ENCODE results near the gene KRTAP12-3.
"Not testable (repeated sequence)": the region's sequence is repeated elsewhere in the genome, so short reads cannot be mapped to it uniquely, and the experiment has no call there.

Gene KRTAP12-3

DNA sequence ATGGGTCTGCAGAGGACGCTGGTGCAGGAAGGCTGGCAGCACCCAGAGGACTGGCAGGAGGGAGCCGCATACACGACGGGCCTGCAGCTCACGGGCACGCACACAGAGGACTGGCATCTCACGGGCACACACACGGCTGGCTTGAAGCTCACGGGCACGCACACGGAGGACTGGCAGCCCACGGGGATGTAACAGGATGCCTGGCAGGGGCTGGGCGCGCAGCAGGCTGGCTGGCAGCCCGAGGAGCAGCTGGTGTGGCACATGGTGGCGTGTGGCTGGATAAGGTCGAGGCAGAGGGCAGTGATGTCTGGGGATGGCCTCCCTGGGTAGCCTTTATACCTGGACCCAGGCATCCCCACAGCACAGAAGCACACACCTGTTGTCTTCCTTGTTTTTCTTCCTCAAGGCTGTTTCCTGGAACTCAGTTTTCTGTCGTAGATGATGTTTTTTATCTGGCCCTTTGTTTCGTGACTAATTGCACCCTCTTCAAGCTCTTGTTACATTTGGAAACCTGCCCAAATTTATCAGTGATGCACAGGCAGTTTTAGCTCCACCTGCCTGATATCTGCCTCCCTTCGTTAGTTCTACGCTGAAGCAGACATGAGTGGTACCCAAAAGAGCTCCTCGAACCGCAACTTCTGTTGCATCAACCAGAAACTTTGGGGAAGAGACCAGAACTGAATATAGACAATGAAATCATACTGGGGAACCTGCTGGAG, 24.3 kb downstream of the KRTAP12-3 start, which contains the start of gene KRTAP12-1:
TSS of gene KRTAP12-1 (minus strand) at position 303 of the 719 bp plus-strand sequence. CDS start at position 263, 40 bp downstream.
- Mint-ChIP-seq H3K27me3 (peaks cover 4% of the 10 kb centered on the region), H3K36me3 (ENCODE audit: low read depth) (no peaks in the 10 kb centered on the region), H3K4me1 (ENCODE audit: low read depth) (peaks cover 10% of the 10 kb centered on the region), H3K4me3 (no peak within 1 kb of the TSS), H3K9me3 (no peaks in the 10 kb centered on the region), H3K27ac (no peak within 1 kb of the TSS)

GRCh38 chr21:44682580-44683151, 24.9 kb downstream of the KRTAP12-3 start:
- no peaks in the 10 kb centered on the region for H3K36me3 Mint-ChIP-seq (ENCODE audit: low read depth)
- peaks cover 10% of the 10 kb centered on the region for H3K4me1 Mint-ChIP-seq (ENCODE audit: low read depth)
- H3K27ac Mint-ChIP-seq = no peak overlapping the region
- H3K27me3 Mint-ChIP-seq = peaks cover 4% of the 10 kb centered on the region
- no peak overlapping the region for H3K4me3 Mint-ChIP-seq
- no peaks in the 10 kb centered on the region for H3K9me3 Mint-ChIP-seq

- Mint-ChIP-seq H3K4me3 (no peak overlapping the region), H3K9me3 (no peaks in the 10 kb centered on the region), H3K36me3 (ENCODE audit: low read depth) (no peaks in the 10 kb centered on the region), H3K27ac (no peak overlapping the region), H3K27me3 (peaks cover 4% of the 10 kb centered on the region), H3K4me1 (ENCODE audit: low read depth) (peaks cover 10% of the 10 kb centered on the region)
Observed at GRCh38 chr21:44684077-44684476, 26.3 kb downstream of the KRTAP12-3 start.

- H3K27me3 Mint-ChIP-seq = peaks cover 4% of the 10 kb centered on the region
- H3K36me3 Mint-ChIP-seq (ENCODE audit: low read depth) = no peaks in the 10 kb centered on the region
- peaks cover 10% of the 10 kb centered on the region for H3K4me1 Mint-ChIP-seq (ENCODE audit: low read depth)
- no peaks in the 10 kb centered on the region for H3K9me3 Mint-ChIP-seq
- H3K27ac Mint-ChIP-seq = no peak overlapping the region
- no peak overlapping the region for H3K4me3 Mint-ChIP-seq
Observed at GRCh38 chr21:44684483-44684882, 26.8 kb downstream of the KRTAP12-3 start.

- H3K36me3 Mint-ChIP-seq (ENCODE audit: low read depth); H3K27me3 Mint-ChIP-seq; H3K9me3 Mint-ChIP-seq; H3K27ac Mint-ChIP-seq; H3K4me3 Mint-ChIP-seq: not testable (repeated sequence)
- H3K4me1 Mint-ChIP-seq (ENCODE audit: low read depth) = peaks cover 10% of the 10 kb centered on the region
Observed at GRCh38 chr21:44685050-44685449, 27.3 kb downstream of the KRTAP12-3 start.

GRCh38 chr21:44686000-44686781, 28.5 kb downstream of the KRTAP12-3 start:
- H3K27me3 Mint-ChIP-seq = peaks cover 4% of the 10 kb centered on the region
- peaks cover 12% of the 10 kb centered on the region for H3K4me1 Mint-ChIP-seq (ENCODE audit: low read depth)
- no peak overlapping the region for H3K4me3 Mint-ChIP-seq
- peak overlapping the region; percentile 4 for H3K27ac Mint-ChIP-seq
- no peaks in the 10 kb centered on the region for H3K9me3 Mint-ChIP-seq
- H3K36me3 Mint-ChIP-seq (ENCODE audit: low read depth) = no peaks in the 10 kb centered on the region

GRCh38 chr21:44686843-44687561, 29.3 kb downstream of the KRTAP12-3 start:
- peaks cover 4% of the 10 kb centered on the region for H3K27me3 Mint-ChIP-seq
- H3K4me3 Mint-ChIP-seq = no peak overlapping the region
- H3K9me3 Mint-ChIP-seq = no peaks in the 10 kb centered on the region
- H3K36me3 Mint-ChIP-seq (ENCODE audit: low read depth) = no peaks in the 10 kb centered on the region
- H3K27ac Mint-ChIP-seq = no peak overlapping the region
- H3K4me1 Mint-ChIP-seq (ENCODE audit: low read depth) = peaks cover 20% of the 10 kb centered on the region

DNA sequence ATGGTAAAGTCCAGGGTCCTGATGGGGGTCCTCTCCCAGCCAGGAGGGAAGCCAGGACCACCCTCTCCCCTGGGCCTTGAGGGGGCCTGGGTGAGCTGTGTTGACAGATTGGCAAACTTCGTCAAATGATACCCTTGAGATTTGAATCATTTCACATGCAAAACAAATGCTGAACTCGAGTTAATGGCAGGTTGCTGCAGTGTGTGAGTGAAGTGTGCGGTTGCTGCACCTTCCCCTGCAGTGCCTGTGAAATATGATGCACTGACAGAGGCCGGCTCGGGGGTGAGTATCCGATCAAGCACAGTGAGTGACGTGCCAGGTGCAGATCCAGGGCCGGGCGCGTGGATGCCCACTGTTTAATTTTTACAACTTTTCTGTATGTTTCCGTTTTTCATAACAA, 29.9 kb downstream of the KRTAP12-3 start:
- Mint-ChIP-seq H3K9me3 (peaks cover 5% of the 10 kb centered on the region), H3K27ac (no peak overlapping the region), H3K36me3 (ENCODE audit: low read depth) (no peaks in the 10 kb centered on the region), H3K27me3 (peaks cover 4% of the 10 kb centered on the region), H3K4me1 (ENCODE audit: low read depth) (peaks cover 20% of the 10 kb centered on the region), H3K4me3 (no peak overlapping the region)

DNA sequence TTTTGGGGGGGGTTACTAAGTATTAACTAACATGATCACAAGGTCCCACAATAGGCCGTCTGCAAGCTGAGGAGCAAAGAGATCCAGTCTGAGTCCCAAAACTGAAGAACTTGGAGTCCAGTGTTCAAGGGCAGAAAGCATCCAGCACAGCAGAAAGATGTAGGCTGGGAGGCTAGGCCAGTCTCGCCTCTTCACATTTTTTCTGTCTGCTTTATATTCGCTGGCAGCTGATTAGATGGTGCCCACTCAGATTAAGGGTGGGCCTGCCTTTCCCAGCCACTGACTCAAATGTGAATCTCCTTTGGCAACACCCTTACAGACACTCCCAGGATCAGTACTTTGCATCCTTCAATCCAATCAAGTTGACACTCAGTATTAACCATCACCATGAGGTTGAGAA, 32.0 kb downstream of the KRTAP12-3 start:
- H3K27ac Mint-ChIP-seq; H3K27me3 Mint-ChIP-seq; H3K9me3 Mint-ChIP-seq; H3K36me3 Mint-ChIP-seq (ENCODE audit: low read depth); H3K4me3 Mint-ChIP-seq: not testable (repeated sequence)
- H3K4me1 Mint-ChIP-seq (ENCODE audit: low read depth) = peaks cover 25% of the 10 kb centered on the region

DNA sequence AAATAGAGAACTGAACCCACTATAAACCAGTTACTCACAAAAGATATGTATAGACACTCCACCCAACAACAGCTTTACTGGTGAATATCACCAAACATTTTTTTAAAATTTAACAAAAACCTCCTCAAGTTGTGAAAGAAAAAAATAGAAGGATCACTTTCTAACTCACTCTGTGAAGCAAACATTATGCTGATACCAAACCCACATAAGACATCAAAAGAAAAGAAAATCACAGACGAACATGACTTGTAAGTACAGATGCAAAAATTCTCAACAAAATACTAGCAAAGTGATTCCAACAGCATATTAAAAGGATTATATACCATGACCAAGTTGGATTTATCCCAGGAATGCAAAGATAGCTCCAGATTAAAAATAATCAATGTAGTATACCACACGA, 34.0 kb downstream of the KRTAP12-3 start:
- no peak overlapping the region for H3K27ac Mint-ChIP-seq

DNA sequence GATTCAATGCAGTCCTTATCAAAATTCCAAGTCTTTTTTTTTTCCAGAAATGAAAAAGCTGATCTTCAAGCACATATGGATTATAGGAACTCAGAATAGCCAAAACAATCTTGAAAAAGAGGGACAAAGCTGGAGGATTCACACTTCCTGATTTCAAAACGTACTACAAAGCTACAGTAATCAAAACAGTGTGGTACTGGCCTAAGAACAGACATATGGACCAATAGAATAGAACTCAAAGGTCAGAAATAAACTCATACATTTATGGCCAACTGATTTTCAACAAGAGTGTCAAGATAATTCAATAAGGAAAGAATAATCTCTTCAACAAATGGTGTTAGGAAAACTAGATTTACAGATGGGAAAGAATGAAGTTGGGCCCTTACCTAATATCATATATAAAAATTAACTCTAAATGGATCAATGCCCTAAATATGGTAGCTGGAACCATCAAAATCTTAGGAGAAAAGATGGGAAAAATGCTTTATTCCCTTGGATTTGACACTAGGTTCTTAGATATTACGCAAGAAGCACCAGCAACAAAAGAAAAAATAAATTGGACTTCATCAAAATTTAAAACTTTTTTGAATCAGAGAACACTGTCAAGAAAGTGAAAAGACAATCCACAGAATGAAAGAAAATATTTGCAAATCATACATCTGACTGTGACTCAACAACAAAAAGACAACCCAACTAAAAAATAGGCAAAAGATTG, 35.2 kb downstream of the KRTAP12-3 start:
- Mint-ChIP-seq H3K4me3 (no peak overlapping the region), H3K9me3 (peaks cover 8% of the 10 kb centered on the region), H3K27me3 (peaks cover 21% of the 10 kb centered on the region), H3K27ac (no peak overlapping the region), H3K36me3 (ENCODE audit: low read depth) (no peaks in the 10 kb centered on the region), H3K4me1 (ENCODE audit: low read depth) (peaks cover 15% of the 10 kb centered on the region)

More for the DNA sequence above, 34.0 kb downstream of the KRTAP12-3 start:
- Mint-ChIP-seq H3K4me3 (no peak overlapping the region), H3K4me1 (ENCODE audit: low read depth) (peaks cover 15% of the 10 kb centered on the region), H3K27me3 (peaks cover 10% of the 10 kb centered on the region), H3K9me3 (peaks cover 8% of the 10 kb centered on the region), H3K36me3 (ENCODE audit: low read depth) (no peaks in the 10 kb centered on the region)

DNA sequence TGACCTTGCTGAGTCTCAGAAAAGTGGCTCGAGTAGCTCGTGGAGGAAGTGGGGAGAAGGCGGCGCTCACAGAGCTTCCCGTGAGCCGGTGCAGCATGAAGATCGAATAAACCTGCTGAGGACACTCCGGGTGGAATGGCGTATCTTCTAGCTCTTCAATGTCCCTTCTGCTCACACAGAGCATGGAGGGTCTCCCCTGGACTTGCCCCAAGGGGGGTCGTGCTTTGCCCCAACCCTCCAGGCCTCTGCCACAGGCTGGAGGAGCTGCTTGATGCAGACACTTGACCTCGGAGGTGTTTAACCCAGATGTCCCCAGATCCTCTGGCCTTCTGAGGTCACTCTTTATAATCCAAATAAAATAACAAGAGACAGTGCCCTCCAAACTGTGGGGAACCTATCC, 37.0 kb downstream of the KRTAP12-3 start:
- peaks cover 8% of the 10 kb centered on the region for H3K9me3 Mint-ChIP-seq
- H3K27ac Mint-ChIP-seq = no peak overlapping the region
- H3K27me3 Mint-ChIP-seq = peaks cover 36% of the 10 kb centered on the region
- peaks cover 15% of the 10 kb centered on the region for H3K4me1 Mint-ChIP-seq (ENCODE audit: low read depth)
- no peaks in the 10 kb centered on the region for H3K36me3 Mint-ChIP-seq (ENCODE audit: low read depth)
- no peak overlapping the region for H3K4me3 Mint-ChIP-seq

DNA sequence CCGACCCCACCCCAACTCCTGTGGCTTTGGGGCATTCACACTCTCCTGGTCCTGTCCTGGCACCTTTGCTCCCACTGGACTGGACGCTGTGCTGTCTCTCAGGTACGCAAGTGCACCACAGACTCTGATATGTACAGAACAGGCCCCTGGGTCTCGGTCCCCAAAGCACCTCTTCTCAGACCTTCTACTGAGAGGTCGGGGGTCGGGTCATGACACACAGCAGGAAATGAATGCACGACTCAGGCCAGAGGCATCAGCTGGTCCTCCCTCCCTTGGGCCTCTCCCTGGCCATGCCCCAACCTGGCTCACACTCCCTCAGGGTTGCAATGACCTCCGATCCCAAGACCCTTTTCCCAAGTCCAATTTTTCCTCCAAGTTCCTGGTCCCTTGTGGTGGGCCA, 37.5 kb downstream of the KRTAP12-3 start:
- Mint-ChIP-seq H3K4me3 (no peak overlapping the region), H3K4me1 (ENCODE audit: low read depth) (peaks cover 15% of the 10 kb centered on the region), H3K9me3 (peaks cover 8% of the 10 kb centered on the region), H3K36me3 (ENCODE audit: low read depth) (no peaks in the 10 kb centered on the region), H3K27ac (no peak overlapping the region), H3K27me3 (peaks cover 40% of the 10 kb centered on the region)

DNA sequence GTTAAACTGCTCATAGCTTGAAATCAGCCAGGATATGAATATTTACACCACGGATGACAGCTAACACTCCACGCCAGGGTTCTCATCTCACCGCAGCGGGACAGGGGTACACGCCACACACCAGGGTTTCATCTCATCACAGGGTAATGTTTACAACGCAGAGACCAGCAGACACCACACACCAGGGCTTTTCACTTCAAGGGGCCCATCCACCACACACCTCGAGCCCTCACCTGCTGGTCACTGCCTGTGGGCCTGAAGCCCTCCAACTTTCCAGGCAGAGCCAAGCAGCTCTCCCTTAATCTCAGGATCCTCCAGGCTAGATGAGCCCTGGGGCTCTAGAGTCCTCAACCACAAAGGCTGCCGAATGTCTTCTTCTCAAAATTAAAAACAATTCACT, 37.9 kb downstream of the KRTAP12-3 start:
- Mint-ChIP-seq H3K4me1 (ENCODE audit: low read depth) (peaks cover 15% of the 10 kb centered on the region), H3K4me3 (no peak overlapping the region), H3K9me3 (peaks cover 8% of the 10 kb centered on the region), H3K27ac (no peak overlapping the region), H3K27me3 (peaks cover 41% of the 10 kb centered on the region), H3K36me3 (ENCODE audit: low read depth) (no peaks in the 10 kb centered on the region)
